ENCODE results near the gene BOLA2B.
"Not testable (repeated sequence)": the region's sequence is repeated elsewhere in the genome, so short reads cannot be mapped to it uniquely, and the experiment has no call there.

Gene BOLA2B

DNA sequence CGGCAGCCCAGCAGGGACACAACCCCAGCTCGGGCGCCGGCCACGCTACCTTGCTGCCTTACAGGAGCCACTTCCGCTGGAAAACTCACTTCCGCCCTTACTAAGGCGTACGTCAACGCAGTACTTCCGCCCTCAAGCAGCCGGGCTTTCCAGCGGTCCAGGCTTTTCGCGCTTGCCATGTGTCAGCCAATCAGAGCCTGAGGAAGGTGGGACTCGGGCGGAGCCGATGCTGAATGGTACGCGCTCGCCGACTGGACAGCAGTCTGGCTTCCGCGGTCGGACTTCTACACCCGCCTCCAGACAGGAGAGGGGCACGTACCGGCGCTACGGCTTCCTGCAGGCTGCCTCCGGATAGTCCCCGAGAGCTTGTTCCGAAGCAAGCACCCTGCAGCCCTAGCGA lies at the start of gene BOLA2B, which contains the start of gene SLX1A:
Gene BOLA2B, minus strand, starts transcription at position 52 of the 400 bp plus-strand sequence. CDS start 71 bp downstream, outside the sequence.
Gene SLX1A, plus strand, starts transcription at position 261 of the 400 bp plus-strand sequence. CDS start 210 bp downstream, outside the sequence.
- not testable (repeated sequence) for DNase-seq

DNA sequence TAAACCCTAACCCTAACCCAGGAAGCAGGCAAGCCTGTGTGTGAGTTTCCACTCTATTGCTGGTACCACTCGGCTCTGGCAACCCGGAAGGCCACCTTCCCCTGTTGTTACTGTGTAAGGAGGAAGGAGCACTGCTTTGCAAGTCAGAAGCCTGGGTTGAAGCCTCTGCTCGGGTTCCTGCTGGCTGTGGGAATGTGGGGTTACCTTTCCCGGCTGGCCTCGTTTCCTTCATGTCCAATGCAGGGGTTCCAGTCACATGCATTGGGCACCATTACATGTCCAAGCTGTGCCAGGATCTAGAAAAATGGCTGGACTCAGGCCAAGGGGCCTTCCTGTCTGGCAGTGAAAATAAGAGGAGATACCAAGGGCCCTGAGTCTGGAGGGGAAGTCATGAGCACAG lies 23.6 kb upstream of the BOLA2B start:
- DNase-seq = not testable (repeated sequence)

DNA sequence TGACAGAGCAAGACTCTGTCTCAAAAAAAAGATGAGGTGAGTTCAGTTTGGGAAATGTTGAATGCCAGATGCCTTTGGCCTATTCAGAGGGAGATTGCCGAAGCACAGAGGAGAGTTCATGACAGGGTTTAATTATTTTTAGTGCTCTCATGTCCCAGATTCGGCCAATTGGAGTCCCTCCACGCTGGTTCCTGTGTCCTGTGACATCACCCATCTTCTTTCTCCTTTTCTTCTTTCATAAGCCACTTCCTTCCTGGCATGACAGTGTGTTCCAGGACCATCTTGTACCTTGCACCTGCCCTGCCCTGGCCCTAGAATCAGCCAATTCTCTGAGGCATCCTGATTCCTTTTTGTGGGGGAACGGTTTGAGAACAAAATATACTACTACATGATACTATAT lies 17.9 kb upstream of the BOLA2B start:
- DNase-seq = not testable (repeated sequence)

DNA sequence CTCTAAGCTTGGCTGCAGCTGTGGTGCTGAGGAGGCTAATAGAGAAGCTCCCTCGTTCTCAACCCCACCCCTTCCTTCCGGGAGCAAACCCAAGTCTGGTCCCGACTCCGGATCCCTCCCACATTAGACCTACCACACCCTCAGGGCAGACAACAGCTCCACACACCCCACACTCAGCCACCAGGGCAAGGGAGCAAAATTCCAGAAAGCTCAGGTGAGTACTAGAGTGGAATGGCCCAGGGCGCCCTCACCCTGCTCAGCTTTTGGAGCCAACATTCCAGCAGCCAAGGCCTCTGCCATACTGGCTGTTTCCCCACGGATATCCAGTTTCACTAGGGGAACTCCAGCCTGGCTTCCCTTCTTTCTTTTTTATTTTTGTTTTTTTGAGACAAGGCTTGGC lies 15.6 kb upstream of the BOLA2B start:
- DNase-seq = not testable (repeated sequence)

DNA sequence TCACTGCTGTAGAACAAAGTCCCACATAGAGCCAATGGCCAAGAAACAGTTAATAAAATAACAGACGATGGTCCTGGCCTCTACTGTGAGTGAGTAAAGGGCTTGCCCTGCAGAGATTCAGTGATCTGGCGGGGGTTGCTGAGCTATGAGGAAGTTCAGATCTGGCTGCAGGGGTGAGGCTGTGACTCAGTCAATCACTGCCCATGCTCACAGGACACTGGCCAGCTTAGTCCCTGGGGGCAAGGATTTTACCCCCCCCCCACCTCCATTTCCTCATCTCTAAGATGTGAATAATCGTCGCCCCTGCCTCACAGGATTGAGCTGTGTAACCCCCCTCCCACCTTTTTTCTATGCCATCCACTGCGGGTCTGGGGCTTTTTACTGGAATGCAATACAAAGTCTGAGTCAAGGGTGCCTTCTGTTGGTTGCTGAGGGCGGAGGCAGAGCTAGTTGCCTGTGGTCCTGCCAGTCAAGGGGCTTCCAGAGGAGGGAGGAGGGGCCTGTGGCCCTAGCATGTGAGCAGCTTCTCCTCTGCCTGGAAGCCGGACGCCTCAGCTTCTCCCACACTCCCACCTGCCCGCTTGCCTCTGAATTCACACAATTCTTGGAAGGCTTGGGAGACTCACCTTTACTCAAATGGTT lies 13.7 kb upstream of the BOLA2B start:
- not testable (repeated sequence) for DNase-seq

DNA sequence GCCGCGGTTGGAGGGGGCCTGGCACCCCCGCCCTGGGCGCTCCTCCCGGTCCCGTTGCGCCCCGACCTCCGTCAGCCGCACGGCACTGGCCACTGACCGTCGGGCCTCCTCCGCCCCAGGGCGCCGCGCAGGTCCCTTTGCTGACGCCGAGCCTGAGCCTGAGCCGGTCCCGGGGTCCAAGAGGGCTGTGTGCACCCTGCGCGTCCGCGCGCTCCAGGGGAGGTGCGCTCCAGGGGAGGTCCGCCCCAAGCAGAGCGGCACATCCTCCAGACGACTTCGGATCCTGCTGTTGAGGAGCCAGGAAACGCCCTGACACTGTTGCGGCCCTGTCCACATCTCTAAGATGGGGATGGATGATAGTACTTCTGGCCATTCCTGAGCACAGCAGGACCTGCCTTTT lies 12.8 kb upstream of the BOLA2B start:
- not testable (repeated sequence) for DNase-seq

DNA sequence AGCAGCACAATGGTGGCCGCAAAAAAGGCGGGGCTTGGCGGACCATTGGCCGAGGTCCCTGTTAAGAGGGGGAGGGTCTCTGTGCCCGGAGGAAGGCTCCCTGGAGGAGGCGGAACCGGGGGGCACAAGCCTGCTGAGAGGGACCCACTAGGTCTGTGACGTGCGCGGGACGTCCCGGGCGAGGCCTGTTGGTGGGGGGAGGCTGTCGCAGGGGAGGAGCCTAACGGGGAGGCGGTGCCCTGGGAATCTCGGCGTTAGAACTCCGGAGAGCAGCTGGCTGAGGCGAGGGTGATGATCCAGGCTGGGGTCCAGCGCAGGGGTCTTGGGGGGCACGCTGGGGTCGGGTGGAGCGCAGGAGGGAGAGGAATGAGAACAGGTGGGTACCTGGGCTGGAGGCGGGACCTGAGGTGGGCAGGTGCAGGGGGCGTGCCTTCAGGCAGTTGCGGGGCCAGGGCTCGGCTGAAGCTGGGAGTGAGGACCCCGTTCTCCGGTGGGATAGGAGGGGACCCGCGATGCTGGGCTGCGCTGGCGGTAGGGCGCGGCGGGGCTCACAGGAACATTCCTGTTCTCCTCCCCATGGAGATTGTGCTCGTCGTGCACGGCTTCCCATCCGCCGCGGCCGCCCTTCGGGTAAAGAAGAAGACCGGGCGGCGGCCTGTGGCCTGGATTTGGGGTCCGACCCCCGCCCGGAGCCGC lies 12.2 kb upstream of the BOLA2B start:
- DNase-seq = not testable (repeated sequence)

DNA sequence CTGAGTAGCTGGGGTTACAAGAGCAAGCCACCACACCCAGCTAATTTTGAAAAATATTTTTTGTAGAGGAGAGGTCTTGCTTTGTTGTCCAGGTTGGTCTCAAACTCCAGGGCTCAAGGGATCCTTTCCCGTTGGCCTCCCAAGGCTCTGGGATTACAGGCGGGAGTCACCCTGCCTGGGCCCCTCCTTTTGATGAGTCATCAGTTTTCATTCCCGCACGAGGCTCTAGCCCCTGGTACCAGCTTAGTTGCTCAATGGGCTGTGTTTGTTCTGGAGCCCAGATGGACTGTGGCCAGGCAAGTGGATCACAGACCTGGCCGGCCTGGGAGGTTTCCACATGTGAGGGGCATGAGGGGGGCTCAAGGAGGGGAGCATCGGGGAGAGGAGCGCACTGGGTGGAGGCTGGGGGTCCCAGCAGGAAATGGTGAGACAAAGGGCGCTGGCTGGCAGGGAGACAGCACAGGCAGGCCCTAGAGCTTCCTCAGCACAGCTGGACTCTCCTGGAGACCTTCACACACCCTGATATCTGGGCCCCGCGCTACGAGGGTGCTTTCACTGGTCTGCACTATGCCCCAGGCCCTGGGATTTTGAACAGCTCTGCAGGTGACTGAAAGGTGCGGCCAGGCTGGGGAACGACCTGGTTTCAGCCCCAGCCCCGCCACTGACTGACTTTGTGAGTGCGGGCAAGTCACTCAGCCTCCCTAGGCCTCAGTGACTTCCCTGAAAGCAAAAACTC lies 6.3 kb upstream of the BOLA2B start:
- not testable (repeated sequence) for DNase-seq

DNA sequence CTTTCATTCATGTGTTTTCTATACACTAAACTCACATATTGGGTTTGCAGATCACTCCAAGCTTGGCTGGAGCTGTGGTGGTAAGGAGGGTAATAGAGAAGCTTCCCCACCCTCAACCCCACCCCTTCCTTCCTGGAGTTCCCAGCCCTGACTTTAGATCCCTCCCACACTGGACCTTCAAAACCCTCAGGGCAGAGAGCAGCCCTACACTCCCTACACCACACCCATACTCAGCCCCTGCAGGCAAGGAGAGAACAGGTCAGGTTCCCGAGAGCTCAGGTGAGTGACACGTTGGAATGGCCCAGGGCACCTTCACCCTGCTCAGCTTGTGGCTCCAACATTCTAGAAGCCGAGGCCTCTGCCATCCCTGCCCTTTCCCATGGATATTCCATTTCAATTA lies 5.6 kb upstream of the BOLA2B start, which contains the start of gene SULT1A3:
Gene SULT1A3, plus strand, starts transcription at position 207 of the 400 bp plus-strand sequence. CDS start 1,474 bp downstream, outside the sequence.
- not testable (repeated sequence) for DNase-seq

DNA sequence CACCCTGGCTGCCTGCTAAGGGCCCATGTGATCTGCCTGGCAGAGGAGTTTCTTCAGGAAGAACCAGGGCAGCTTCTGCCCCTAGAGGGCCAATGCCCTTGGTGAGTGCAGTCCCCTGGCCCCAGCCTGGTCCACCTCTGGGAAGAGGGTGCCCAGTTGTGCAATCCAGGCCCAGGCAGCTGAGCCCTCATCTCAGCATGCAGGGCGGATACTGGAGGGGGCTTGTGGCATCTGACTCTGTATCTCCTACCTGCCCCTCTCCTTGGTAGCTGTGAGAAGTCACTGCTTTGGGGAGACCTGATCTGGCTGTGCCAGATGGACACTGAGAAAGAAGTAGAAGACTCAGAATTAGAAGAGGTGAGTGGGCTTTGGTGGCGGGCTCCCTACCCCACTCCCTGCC lies 3.5 kb upstream of the BOLA2B start:
- DNase-seq = not testable (repeated sequence)

DNA sequence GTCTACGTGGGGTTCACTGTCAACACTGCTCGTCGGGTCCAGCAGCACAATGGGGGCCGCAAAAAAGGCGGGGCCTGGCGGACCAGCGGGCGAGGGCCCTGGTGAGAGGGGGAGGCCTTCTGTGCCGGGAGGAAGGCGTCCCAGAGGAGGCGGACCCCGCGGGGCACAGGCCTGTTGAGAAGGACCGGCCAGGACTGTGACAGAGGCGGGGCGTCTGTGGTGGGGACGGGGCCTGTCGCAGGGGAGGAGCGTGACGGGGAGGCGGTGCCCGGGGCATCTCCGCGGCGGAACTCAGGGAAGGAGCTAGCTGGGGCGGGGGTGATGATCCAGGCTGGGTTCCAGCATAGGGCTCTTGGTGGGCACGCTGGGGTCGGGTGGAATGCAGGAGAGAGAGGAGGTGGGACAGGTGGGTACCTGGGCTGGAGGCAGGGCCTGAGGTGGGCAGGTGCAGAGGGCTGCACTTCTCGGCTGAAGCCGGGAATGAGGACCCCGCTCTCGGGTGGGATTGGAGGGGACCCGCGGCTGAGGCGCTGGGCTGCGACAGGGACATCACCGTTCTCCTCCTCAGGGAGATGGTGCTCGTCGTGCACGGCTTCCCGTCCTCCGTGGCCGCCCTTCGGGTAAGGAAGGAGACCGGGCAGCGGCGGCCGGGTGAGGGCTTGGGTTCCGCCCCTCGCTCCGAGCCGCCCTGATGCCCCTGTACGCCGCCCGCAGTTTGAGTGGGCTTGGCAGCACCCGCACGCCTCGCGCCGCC lies 883 bp upstream of the BOLA2B start:
- DNase-seq = not testable (repeated sequence)

DNA sequence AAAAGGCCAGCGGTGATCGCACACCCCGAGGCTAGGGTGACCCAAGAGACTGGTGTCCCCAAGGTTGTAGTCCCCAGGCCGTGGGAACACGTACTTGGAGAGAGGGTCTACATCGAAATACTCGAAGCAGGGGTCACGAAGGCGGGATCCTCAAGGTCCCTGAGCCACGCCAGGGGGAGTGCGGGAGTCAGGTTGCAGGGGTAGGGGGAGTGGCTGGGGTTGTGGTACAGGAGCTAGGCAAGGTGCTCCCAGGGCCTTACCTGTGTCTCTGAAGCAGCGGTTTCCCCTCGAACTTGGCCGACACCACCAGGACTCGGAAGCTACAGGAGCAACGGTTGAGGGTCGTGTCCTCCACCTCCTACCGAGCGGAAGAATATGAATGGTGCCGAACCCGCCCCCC lies 368 bp downstream of the BOLA2B start:
- DNase-seq = not testable (repeated sequence)

DNA sequence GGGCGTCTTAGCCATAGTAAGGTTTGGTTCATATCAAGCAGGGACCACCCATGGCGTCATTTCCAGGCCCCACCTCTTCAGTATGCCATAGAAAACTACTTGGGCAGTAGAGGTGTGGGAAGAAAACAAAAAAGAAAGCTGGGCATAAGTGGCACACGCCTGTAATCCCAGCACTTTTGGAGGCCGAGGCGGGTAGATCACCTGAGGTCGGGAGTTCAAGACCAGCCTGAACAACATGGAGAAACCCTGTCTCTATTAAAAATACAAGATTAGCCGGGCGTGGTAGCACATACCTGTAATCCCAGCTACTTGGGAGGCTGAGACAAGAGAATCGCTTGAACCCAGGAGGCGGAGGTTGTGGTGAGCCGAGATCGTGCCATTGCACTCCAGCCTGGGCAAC lies 2.3 kb downstream of the BOLA2B start:
- not testable (repeated sequence) for DNase-seq

DNA sequence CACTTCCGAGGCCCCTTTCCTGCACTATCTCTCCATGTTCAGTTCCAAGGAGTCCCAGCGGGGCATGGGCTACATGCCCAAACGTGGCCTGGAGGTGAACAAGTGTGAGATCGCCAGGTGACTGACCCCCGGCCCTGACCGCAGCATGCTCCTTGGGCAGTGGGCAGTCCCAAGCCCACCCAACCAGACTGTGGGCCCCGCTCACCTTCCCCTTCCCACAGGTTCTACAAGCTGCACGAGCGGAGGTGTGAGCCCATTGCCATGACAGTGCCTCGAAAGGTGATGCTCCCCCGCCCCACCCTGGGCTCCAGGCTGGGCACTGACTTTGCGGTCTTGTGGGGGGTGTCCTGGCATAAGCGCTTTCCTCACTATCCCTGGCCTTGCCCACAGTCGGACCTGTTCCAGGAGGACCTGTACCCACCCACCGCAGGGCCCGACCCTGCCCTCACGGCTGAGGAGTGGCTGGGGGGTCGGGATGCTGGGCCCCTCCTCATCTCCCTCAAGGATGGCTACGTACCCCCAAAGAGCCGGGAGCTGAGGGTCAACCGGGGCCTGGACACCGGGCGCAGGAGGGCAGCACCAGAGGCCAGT lies 5.4 kb downstream of the BOLA2B start:
- DNase-seq = no peak

DNA sequence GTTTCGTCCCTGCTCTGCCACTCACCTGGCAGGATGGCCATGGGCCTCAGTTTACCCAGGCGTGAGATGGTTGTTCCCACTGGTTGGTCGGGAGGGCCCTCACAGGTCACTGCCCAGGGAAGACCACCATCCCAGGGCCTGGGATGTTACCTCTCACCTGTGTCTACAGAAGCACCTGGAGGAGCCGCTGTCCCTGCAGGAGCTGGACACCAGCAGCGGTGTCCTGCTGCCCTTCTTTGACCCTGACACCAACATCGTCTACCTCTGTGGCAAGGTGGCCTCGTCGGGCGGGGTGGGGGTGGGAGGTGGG lies 6.0 kb downstream of the BOLA2B start:
- DNase-seq = no peak

DNA sequence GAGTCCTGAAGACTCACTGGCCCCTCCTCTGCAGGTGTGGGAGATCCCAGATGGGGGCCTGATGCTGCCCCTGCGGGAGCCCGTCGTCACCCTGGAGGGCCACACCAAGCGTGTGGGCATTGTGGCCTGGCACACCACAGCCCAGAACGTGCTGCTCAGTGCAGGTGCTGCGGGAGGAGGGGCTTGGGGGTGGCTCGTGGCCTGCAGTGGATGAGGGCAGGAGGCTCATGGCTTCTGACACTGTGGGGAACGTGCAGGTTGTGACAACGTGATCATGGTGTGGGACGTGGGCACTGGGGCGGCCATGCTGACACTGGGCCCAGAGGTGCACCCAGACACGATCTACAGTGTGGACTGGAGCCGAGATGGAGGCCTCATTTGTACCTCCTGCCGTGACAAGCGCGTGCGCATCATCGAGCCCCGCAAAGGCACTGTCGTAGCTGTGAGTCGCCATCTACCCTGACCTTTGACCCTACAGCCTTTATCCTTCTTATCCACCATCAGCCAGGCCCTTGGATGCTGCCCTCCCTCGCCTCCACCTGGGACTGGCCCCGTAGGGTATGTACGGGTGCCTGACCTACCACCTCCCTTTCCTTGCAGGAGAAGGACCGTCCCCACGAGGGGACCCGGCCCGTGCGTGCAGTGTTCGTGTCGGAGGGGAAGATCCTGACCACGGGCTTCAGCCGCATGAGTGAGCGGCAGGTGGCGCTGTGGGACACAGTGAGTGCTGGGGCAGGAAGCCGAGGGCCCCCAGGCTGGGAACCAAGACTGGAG lies 6.5 kb downstream of the BOLA2B start:
- peak in 4 of 14 donors; percentile 11 to 45 (median 34) for DNase-seq

DNA sequence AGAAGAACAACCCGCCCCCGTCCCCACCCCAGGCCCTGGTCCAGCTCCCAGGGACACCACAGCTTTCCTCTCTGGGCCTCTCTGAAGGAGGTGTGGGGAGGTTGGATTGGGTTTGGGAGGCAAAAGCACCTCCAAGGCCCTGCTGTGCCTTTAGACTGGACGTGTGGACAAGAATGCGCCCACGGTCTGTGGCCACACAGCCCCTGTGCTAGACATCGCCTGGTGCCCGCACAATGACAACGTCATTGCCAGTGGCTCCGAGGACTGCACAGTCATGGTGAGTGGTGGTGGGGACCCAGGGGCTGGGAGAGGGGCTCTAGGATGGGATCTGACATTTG lies 7.1 kb downstream of the BOLA2B start:
- DNase-seq = no peak

DNA sequence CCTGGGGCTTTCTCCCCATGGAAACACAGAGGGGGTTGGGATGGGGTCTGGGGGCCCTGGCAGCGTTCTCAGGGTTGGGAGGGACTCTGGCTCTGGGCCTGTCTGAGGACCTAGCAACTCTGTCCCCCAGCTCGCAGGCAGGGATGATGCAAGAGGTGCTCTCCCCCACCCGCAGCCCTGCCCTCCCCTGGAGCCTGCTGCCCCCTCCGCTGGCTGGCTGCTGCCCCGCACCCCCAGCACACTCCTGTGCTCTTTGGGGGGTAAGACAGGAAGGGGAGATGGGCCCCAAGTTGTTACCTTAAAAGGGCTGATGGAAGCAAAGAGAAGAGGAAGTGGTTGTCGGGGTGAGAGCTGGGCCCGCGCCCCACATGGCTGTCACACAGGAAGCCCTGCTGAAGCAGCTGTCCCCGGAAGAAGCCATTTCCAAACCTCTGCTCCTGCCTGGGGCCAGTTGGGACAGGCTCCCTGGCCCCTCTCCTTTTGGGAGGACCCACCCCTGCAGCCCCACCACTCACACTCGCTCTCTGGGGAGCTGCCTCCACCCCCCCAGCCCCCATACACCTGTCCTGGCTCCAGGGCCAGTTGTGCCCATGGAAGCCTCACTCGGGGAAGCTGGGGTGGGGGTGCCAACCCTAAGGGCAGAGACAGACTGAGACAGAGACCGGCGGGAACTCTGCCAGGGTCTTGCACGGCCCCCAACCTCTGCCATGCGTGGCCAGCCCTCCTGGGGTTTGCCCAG lies 7.6 kb downstream of the BOLA2B start:
- peak in 8 of 14 donors; percentile 7 to 57 (median 42) for DNase-seq

DNA sequence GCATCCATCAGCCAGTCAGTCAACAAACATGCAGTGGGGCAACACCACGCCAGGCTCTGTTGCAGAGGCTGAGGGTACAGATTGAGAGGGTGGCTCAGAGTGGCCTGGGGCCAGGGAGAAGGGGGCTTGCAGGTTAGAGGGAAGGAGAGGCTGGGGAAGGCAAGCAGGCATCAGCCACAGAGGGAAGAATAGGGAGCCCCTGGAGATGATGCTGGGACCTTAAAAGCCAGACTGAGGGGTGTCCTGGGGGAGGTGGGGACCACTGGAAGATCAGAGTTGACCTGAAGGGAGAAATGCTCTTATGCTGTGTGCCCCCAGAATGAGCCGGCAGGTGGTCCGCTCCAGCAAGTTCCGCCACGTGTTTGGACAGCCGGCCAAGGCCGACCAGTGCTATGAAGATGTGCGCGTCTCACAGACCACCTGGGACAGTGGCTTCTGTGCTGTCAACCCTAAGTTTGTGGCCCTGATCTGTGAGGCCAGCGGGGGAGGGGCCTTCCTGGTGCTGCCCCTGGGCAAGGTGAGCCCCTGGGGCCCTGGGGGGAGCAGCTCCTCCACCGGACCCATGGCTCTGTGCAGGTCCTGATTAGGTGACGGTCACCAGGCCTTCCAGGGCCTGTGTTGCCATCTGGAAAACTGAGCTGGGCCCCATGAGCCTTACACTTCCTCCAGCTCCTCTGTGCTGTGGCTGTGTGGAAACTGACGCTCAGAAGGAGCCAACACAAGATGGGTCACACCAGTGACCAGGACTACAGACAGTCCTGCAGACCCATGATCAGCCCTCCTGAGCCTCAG lies 8.4 kb downstream of the BOLA2B start:
- no peak for DNase-seq
